Epithelial cell of prostate (primary cell): Measurements from ENCODE around the gene MUC4.

ENCODE experiments used
- DNase-seq: peaks from one replicate; pipeline ENCODE4 v3.0.0-alpha.2; 2011; ENCODE audit warnings: low read depth, low spot score
- H3K27ac ChIP-seq: fragments of 450-650 bp; 2 replicates; pipeline ENCODE4 v1.5.1; 2017; ENCODE audit warnings: mild to moderate bottlenecking

The MUC4 gene

DNA sequence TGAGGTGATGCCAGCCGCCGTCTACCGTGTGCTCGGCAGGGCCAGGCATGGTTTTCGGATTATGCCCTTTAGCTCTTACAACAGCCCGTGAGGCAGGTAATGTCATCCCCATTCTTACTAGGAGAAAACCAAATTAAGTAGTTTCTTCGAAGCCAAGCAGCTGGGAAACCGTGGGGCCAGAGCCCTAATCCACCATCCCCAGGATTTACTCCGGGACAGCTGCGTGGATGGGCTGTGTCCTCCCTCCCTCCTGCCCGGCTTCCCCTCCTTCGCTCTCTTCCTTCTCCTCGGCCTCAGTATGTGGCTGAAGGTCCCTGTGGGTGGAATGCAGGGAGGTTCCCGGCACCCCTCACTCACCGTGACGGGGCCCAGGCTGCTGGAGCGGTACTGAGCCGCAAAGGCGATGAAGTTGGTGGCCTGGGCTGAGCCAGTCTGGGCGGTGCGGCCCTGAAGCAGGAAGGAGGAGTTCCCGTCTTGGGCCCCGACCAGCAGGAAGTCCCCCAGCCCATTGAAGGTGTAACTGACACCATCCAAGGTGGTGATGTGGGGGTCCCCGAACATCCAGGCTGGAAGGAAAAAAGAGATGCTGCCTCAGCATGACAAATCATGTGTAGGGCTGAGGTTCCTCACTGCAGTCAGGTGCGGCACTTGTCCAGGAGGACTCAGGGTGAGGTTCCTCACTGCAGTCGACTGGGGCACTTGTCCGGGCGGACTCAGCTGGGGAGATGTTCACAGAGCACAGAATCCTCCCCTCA, 48.5 kb downstream of the MUC4 start:
- no peak overlapping the region for H3K27ac ChIP-seq
- no peak for DNase-seq

DNA sequence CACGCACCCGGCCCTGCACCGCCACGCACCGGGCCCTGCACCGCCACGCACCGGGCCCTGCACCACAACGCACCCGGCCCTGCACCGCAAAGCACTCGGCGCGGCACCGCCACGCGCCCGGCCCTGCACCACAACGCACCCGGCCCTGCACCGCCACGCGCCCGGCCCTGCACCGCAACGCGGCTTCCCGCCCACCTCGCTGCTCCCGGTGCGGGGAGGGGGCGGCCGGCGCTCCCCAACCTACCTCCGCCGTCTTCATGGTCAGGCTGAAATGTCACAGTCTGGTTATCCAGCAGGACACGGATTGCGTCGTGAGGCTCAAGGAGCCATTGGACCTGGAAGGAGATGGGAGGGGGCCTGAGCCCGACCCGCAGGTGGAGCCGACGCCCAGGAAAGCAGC, 49.1 kb downstream of the MUC4 start:
- no peak overlapping the region for H3K27ac ChIP-seq
- no peak for DNase-seq

DNA sequence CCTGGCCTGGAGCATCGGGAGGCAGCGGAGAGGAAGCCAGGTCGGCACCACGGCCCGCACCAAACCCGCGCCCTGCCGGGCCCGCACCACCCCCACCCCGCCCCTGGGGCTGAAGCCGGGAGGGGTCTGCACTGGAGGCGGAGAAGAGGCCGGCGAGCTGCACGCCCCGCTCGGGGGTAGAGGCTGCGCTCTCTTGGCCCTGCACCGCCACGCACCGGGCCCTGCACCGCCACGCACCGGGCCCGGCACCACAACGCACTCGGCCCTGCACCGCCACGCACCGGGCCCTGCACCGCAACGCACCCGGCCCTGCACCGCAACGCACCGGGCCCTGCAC, 49.5 kb downstream of the MUC4 start:
- no peak for DNase-seq
- H3K27ac ChIP-seq = no peak overlapping the region

DNA sequence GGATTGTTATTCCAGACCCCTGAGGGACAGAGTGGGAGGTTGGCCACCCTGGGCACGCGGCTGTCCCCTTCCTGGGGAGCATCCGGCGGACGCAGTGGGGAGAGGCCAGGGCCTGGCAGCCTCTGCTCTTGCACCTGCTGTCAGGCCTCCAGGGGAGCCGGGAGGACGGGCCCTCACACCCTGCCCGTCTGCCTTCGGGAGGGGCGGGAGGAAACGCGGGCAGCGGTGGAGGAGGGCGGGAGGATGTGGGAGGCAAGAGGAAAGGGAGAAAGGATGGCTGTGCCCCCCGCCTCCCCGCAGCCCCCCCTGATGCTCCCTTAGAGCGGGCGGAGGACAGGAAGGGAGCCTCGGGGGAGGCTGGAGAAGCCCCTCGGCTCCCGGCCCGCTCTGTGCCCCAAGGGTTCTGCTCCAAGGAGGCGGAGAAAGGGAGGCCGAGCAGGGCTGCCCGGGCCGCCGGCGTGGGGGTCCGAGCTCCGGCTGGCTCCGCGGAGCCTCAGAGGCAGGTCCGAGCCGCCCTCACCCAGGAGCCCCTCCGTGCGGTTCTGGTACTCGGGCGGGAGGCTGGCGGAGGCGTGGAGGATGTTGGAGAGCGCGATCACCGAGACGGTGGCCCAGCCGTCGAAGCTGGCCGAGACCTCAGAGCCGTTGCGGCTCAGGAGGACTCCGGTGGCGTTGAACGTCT, 50.0 kb downstream of the MUC4 start:
- no peak for DNase-seq
- no peak overlapping the region for H3K27ac ChIP-seq

DNA sequence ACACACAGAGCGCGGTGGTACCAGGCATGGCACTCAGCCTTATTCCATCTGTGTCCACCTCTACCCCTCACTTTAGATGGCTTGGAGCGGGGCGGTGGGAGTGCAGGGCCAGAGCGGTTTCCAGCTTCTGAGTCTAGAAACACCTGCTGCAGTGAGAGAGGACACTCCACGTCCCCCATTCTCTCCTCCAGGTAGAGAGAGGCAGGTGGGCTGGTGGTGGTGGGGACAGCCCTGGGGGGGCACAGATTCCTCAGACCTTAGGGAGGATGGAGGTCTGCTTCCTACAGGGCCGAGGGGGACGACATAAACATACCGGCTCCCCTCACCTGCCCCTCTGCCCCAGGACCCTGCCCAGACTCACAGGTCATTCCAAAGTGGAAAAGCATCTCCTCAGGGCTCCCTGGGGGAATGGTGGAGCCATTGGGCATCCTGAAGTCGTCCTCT, 50.6 kb downstream of the MUC4 start:
- no peak for DNase-seq
- no peak overlapping the region for H3K27ac ChIP-seq

DNA sequence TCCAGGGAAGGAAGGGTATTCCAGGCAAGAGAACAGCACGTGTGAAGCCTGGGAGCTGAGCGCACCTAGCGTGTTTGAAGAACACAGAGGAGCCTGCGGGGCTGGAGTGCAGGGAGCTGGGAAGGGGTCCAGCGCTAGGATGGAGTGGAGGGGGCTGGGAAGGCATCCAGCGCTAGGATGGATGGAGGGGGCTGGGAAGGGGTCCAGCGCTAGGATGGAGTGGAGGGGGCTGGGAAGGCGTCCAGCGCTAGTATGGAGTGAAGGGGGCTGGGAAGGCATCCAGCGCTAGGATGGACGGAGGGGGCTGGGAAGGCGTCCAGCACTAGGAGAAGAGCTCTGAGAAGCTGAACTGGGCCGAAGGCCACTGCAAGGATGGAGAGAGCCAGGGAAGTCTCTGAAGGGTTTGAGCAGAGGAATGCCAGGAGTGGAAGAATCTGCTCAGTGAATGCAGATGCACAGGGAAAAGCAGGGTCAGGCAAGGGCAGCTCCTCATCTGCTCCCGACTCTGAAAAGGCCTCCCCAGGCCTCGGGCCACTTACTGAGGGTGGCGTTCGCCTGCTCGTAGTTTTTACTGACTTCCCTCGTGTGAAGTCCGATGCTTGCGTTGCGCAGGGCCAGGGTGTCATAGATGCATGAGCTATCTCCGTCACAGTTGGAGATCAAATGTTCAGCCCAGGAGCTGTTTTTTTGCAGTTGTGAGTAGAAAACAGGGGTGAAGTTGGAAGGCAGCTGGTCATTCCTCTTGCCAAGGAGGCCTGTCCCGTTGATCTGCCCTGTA, 51.2 kb downstream of the MUC4 start:
- H3K27ac ChIP-seq = no peak overlapping the region
- no peak for DNase-seq

DNA sequence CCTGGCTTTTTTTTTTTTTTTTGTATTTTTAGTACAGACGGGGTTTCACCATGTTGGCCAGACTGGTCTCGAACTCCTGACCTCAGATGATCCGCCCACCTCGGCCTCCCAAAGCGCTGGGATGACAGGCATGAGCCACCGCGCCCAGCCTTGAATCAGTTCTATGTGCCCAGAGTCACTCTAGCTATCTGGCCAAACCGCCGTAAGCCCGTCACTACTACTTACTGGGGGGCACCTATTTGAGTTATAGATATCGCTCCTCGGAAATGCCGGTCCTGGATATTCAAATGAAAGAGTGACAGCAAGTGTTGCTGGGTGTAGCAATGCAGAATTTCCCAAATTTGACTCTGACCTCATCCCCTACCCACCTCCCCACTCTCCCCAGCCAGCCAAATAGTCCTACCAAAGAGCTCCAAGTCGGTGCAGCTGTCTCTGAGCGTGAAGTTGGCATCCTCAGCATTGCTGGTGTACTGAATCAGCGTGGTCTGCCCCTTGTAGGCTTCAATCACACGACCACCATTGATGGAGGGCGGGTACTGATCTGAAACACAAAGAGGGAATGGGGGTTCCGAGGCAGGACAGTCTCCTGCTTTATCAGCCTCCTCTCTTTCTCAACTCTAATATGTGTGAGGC, 52.9 kb downstream of the MUC4 start:
- H3K27ac ChIP-seq = no peak overlapping the region
- DNase-seq = no peak

DNA sequence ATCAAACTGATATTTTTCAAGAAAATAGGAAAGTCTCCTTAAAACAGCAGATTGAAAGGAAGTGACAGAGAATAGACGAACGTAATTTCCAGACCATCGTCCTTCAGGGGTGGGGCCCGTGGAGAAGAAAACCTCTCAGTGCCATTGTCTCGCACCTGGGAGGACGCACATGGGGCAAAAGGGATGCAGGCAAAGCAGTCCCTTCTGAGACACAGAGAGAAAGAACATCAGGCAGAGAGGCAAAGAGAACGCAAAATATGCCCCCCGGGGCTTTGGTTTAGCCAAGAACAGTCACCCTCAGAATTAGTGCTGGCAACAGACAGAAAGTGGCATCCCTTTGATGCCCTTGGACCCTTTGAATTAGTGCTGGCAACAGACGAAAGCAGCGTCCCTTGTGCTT, 53.9 kb downstream of the MUC4 start:
- DNase-seq = no peak

DNA sequence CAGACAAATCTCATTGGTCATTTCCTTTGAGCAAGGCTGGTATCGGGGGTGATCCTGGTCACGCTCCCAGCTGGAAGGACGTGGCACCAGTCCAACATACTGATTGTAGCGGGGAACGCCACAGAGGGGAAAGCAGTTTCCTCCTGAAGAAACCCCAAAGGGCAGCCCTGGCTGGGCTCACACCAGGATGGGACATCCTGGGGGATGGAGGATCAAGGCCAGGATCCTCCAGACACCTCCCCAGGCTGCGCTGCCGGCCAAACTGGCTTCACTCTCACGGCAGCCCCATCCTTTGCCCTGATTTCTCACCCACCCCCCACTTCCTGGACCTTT, 54.3 kb downstream of the MUC4 start:
- DNase-seq = no peak
- H3K27ac ChIP-seq = no peak overlapping the region

More for the DNA sequence above, 53.9 kb downstream of the MUC4 start:
- no peak overlapping the region for H3K27ac ChIP-seq

DNA sequence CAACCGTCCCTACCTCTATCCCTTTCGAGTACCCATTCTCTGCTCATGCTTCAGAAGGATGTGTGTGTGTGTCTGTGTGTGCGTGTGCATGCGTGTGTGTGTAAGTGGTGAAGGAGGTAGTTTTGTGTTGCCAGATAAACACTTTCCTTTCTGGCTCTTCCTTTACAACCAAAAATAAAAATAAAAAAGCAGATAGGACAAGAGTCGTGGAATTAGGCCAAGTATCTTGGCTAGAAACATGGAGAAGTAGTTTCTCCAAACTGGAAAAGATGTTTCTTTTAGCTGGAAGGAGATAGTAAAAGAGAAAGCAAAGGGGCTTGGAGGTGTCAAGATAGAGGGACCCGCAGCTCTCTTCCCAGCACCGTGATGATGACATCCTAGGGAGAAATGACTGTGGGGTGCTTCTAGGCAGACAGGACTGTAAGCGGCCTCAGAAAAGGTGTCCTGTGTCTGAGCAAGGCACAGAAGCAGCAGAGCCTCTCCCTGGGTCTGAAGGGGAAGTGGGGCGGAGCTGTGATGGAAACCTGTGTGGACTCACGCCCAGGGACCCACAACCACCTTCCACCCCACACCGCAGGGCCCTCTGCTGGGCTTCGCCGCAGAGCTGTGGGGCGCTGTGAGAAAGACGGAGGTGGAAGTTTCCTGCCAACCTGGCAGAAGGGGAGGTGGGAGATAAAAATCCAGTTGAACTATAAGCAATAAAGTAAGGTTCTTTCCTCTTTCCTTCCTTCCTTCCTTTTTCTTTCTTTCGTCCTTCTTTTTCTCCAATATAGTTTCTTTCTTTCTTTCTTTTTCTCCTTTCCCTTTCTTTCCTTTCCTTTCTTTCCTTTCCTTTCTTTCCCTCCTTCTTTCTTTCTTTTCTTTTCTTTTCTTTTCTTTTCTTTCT, 55.7 kb downstream of the MUC4 start:
- no peak overlapping the region for H3K27ac ChIP-seq
- no peak for DNase-seq

DNA sequence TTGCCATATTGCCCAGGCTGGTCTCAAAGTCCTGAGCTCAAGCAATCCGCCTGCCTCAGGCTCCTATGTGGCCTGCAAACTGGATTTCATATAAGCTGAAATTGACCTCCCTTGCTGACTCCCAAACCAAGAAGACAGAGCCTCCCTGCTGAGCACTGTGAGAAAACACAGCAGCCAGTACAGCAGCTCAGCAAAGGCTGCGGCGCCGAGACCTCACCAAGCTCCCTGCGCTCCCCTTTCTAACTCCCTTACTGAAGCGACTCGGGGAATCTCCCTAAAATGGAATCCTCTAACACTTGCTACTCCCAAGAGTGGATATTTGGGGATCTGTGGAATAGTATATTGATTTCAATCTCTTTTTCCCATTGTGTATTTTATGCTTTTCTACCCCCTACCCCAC, 56.3 kb downstream of the MUC4 start:
- no peak overlapping the region for H3K27ac ChIP-seq
- no peak for DNase-seq

DNA sequence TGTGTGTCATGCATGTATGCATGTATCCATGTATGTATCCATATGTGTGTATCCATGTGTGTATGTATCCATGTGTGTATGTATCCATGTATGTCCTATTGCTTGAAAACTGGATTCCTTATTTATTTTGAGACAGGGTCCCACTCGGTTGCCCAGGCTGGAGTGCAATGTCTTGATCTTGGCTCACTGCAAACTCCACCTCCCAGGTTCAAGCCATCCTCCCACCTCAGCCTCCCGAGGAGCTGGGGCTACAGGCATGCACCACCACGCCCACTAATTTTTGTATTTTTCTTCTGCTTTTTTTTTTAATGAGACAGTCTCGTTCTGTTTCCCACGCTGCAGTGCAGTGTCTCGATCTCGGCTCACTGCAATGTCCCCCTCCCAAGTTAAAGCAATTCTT, 56.8 kb downstream of the MUC4 start:
- DNase-seq = no peak

DNA sequence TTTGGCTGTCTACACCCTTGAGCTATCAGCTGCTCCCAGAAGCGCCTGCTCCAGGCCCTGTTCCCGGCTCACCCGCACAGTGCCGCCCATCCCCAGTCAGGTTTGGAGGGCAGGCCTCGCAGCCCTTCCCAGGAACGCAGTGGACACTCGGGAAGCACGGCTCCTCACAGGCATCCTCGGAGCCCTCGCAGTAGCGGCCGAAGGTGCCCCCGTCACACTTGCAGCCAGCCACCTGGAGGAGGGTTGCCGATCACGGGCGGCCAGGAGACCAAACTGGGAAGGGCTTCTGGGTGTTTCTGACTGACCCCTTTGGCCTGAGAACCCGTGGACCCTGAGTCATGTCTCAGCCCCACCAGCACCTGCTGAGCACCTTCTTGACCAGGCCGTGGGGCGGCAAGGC, 57.6 kb downstream of the MUC4 start:
- no peak for DNase-seq

More for the DNA sequence above, 56.8 kb downstream of the MUC4 start:
- no peak overlapping the region for H3K27ac ChIP-seq

DNA sequence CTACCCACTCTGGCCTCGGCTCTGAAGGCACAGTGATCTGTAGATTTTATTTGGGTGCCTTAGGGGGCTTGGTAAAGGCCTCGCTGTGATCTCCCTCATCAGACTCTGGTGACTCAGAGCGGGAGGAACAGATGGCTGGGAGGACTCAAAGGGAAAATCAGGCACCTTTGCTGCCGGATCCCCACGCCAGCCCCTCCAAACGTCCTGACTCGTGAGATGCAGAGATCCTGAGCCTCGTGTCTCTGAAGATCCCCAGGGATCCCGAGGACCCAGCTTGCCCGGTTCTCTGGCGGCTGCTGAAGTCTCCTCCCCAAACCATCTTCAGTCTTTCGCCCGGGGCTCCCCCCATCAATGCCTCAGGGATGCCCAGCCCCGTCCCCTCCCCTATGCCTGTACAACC, 58.1 kb downstream of the MUC4 start:
- no peak for DNase-seq

More for the DNA sequence above, 57.6 kb downstream of the MUC4 start:
- H3K27ac ChIP-seq = no peak overlapping the region

DNA sequence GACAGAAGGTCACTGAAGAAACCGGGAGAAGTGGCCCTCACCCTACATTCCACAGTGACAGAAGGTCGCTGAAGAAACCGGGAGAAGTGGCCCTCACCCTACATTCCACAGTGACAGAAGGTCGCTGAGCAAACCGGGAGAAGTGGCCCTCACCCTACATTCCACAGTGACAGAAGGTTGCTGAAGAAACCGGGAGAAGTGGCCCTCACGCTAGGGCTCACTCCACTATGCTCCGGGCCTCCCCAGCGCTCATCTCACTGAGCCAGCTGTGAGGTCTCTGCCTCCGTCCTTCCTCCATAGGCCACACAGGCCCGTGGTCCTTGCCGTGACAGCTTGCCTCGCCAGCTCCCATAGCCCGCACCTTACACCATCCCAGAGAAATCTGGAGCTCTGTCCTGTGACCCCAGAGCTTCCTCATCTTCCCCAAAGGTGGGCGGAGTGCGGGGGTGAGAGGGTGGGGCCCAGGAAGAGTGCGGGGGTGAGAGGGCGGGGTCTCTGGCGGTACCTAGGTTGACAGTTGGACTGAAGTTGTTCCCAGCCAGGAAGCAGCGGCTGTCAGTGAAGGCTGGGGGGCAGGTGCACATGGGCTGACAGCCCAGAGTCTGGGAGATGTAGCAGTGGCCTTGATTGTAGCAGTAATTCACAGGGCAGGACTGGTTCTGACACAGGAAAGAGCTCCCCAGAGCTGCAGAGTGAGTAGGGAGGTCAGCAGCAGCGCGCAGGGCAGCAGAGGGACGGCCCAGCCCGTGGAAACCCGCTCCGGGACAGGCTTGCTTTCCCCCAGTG, 59.0 kb downstream of the MUC4 start:
- no peak for DNase-seq
- no peak overlapping the region for H3K27ac ChIP-seq

More for the DNA sequence above, 58.1 kb downstream of the MUC4 start:
- H3K27ac ChIP-seq = no peak overlapping the region

DNA sequence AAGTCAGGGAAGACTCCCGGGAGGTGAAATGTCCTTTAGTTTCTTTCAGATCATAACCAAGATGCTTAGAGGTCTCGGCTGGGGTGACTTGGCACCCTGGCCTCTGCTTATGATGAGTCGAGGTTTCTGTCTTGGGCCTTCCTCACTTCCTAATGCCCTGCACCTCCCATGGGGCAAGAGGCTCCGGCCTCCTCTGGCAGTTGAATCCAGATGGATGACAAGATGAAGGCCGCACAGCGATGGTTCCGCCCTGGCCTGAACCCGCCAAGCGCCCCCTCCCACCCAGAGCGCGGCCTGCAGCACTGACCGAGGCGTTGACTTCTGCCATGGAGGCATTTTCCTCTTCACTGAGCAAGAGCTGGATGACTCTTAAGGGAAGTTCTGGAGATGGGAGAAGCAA, 59.7 kb downstream of the MUC4 start:
- H3K27ac ChIP-seq = no peak overlapping the region

DNA sequence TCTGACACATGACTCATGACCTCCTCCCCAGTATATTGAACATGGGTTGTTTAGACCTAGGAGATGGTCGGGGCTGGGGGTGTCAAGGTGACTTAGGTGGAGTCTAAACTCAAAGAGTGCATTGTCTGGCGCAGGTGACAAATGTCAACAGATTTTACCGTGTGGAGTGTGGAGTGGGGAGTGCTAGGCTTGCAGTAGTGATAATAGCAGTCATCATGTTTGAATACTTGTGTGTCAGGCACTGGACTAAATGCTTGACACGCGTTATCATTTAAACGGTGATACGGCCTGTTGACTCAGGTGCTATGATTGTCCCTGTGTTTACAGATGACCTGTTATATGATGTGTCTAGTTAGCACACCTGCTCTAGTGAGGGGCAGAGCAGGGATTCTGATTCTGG, 60.2 kb downstream of the MUC4 start:
- H3K27ac ChIP-seq = no peak overlapping the region
- no peak for DNase-seq

More for the DNA sequence above, 59.7 kb downstream of the MUC4 start:
- DNase-seq = no peak

DNA sequence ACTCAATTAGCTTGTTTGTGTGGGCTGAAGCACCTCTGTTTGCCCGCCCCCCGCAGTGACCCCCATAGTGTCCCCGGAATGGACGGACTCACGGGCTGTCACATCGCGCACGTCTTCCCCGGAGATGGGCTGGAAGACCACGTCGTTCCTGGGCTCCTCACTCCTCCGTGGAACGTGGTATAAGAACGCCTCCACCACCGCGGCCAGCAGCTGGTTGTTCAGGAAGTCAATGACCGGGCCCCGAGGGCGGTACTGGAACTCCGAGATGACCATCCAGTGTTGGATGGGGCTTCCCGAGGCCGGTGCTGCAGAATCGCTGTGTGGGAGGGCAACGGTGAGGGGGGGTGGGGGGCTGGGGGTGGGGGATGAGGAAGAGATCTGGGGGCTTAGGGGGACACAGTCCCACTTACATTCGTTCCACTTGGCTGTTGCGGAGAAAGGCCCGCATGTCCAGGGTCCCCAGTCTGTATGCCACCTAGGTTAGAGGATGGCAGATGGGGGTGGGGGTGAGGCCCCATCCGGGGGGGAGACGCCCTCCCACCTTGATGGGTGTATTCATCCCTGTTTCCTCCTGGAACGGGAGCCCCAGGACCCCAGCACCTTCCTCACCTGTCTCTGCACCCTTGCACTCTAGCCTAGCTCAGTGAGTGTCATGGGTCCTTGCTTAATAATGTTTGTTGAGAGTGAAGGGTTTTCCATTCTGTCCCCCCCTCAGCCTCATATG, 60.8 kb downstream of the MUC4 start:
- no peak for DNase-seq

More for the DNA sequence above, 60.8 kb downstream of the MUC4 start:
- no peak overlapping the region for H3K27ac ChIP-seq
